SKM-1 (cell line): ENCODE measurements around the gene DIP2B.

Experiments
- DNase-seq: peaks from one replicate; lab custom pipeline; 2025; ENCODE audit not compliant: unreplicated experiment; lab: John Stamatoyannopoulos, UW

The DIP2B gene

DNA sequence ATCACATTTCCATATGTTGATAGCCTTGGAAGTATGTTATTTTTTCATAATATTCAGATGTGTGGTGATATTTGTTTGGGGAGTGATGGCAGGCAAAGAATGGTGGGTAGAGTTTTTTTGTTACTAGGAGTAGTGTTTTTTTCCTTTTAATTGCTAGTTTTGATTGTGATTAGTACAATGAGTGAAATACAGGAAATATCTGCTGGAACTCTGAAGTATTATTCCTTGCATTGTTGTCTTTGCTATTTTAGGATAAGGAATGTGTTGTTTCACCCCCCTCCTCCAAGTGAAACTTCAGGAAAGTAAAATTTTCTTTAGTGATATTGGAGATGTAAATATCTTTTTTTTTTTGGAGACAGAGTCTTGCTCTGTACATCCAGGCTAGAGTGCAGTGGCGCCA lies 105.4 kb downstream of the DIP2B start:
- no peak for DNase-seq

DNA sequence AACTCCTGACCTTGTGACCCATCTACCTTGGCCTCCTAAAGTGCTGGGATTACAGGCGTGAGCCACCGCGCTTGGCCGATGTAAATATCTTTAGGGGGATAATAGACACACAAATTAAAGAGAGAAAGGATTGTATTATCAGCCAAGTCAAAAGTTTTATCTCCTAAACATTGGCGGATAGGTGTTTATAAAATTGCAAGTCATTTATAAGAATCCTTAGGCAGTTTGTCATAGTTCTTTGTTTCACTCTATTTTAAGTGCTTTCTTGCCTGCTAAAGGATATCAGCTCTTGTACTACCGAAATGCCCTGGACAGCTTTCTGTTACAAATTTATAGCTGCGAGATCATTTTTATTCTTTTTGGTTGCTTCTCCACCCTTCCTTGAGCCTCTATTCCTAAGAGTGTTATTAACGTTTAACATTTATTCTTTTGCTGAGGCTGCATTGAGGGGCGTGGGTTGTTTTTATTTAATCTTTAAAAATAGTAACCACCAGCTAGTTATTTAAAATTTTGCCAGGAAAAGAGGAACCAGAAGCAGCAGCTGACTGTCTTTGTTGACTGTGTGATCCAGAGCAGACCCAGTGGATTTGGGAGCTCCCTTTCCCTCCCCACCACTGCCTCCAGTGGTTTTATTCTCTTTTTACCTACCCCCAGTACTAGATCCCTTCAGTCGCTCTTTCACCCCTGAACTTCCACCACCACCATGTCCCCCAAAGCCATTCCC lies 106.4 kb downstream of the DIP2B start:
- DNase-seq, result no peak

DNA sequence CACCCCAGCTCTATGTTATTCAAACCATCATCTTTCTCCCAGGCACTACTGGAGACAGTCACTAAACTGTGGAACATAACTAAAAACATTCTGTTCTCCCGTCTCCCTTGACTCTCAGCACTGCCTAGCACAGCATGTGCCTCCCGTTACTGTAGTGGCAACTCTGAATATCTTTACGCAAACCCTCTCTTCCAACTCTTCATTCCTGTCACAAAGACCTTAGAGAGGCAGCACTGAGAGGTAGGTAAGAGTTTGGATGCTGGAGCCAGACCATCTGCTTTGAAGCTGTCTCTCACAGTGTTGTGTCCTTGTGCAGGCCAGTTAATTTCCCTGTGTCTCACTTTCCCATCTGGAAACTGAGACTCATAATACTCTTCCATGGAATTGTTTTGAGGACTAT lies 108.1 kb downstream of the DIP2B start:
- DNase-seq, result no peak

DNA sequence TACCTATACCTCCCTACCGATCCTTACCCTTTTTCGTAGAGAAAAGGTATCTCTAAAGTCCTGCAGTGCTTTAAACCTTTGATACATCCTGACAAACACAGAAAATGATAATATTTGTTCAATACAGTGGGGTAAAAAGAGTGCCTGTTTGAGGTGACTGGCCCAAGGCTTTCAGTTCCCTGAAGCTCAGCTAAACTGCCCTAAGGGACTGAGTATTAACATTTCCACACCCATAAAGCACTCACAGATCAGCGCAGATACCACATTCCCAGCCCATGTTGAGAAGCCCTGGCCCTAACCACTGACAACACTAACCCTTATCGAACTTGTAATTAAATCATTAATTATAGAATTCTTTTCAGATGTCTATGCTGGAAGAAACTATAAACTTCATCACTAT lies 108.7 kb downstream of the DIP2B start:
- DNase-seq, result no peak

DNA sequence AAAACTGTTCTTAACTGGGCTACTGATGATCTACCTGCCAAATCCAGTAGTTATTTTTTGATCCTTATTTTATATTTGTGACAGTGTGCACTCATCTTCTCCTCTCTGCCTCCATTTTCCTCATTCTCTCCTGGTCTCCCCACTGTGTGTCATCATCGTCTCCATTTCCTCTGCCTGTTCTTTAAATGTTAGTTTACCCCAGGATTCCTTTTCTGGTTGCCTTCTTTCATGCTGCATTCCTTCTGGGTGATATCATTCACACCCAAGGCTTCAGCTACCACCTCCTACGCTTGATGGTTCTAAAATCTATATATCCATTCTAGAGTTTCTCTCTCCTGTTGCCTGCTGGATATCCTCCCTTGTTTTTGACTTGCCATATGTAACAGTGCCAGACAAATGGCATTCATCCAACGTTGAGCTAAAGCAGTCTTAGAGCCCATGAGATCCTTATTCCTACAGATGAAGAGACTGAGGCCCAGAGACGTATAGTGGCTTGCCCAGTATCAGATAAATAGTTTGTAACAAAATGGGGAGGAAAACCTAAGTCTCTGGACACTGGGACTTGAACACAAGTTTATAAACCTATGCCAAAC lies 109.5 kb downstream of the DIP2B start:
- DNase-seq, result no peak

DNA sequence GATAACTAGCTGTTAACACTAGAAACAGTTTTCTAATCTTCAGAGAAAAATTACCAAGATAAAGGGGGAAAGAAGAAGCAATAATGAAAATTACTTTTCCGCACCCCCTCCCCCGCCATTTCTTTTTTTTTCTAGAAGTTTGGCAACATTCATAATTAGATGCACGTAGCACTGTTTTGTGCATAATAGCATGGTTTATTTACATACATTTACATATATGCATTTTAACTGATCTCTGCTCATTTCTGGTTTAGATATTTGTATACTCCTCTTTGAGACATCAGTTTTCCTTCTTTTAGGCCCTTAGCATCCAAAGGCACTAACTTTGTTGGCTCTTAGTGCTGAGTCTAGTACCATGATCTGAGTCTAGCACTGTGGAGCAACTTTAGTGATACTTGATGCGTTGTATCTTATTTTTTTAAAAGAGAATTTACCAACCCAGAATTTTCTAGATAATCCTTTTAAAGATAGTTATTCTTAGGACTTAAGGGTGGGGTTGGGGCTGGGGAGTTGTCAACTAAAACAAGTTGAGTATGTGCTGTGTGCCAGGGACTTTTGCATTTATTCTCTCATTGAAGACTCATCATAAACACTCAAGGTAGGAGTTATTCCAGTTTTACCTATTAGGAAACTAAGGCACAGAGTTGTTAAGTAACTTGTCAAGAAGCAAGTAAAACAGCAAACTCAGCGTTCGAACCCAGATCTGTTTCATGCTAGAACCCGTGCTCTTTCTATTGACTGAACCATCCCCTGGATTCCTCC lies 110.5 kb downstream of the DIP2B start:
- no peak for DNase-seq

DNA sequence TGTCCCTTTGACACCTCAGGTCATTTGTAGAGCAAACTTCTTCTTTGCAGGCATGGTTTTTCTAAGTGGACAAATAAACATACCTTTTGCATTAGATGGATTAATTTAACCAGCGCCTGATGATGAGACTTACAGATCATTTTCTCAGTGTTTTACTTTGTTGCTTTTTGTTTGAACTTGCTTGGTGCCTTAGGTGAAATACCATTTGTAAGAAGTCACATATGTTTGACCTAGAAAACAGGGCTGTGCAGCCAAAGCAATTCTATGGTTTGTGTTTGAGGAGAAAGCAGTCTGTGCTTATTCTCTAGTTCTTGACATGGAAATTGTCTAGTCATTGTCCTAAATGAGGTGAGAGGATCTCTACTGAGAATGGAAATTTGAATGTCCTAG lies 111.1 kb downstream of the DIP2B start:
- no peak for DNase-seq

DNA sequence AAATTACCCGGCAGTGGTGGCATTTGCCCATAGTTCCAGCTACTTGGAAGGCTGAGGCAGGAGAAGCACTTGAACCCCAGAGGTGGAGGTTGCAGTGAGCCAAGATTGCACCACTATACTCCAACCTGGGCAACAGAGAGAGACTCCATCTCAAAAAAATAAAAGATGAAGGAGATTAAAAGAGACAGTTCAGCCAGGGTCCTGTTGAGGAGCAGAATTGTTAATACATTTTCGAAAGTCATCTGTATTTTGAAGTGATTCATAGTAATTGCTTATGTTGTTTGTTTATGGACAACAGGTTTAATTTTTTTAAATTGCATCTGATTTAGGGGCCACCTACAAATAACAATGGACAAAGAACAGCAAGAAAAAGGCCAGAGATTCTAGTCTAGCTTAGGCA lies 112.9 kb downstream of the DIP2B start:
- DNase-seq, result no peak

DNA sequence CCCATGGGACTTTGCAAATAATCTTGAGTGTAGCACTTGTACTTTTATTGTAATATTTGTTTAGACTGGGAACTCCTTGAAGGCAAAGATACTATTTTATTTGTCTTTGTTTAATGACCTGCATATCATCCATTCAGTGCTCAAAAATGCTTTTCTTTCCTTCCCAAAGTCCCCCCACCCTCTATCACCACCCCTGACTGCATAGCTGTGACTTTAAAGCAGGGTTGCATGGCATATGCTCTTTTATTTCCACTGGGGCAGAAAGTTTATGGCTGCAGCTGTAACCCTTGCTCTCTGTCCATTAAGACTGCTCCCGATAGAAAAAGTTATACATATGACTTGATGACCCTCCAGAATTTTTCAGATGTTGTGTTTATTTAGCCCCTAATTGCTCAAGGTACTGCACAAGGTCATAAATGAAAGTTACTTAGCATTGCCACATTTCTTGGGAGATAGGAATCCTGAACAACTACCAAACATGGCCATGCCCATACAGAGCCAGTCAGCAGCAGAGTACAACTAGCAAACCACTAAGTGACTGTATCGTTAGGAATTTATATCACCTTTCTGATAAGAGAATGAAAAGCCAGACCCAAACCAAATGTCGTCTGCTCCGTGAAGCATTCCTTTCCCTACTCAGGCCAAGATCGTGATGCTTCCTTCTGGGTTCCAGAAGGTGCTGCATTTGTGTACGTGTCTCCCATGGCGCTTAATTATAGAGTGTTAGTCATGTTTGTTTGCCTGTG lies 114.3 kb downstream of the DIP2B start:
- DNase-seq, result no peak

DNA sequence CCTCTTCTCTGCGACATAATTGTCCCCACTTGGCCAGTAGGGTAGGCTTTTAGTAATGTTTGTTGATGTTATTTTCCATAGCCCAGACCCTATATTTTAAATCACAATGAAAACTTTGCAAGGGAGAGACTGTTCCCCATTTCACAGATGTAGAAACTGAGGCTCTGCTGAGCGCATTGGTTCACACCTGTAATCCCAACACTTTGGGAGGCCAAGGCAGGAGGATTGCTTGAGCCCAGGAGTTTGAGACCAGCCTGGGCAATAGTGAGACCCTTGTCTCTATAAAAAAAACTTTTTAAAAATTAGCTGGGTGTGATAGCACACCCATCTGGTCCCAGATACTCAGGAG lies 114.8 kb downstream of the DIP2B start:
- DNase-seq, result no peak

DNA sequence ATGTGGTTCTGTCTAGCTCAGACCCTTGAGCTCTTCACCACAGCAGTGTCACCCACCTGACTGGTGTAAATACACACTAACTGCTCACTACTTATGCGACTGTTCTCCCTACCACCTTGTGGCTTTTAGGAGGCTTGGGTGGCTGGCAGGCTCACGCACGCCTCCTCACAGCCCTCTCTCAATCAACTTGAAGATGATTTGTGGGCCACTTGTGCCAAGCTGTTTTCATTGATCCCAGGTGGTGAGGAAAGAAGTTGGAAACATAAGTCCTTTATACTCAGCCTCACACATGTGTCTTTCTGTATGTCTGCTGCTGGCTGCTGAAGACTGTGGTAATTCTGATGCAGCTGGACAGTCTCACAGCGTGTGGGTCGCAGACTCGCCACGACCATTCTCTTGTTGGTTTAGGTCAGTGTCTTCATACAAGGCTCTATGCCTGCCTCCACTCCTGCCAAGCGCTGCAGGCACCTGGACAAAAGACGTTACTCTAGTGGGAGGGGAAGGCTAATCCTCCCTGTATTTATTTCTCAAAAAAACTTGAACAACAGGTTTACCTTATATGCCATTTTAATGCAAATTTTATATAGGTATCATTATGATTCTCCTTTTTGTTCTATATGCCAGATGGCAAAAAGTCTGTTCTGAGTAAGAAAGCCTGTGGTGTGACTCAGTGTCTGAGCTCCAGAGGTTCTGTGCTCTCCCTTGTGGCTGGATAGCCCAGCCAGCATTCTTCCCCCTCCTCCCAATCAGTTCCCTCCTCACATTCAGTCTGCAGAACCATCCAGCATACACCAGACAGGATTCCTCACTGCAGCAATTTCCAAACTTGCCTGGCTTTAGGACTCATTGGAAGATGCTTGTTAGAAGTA lies 115.6 kb downstream of the DIP2B start:
- DNase-seq, result no peak

DNA sequence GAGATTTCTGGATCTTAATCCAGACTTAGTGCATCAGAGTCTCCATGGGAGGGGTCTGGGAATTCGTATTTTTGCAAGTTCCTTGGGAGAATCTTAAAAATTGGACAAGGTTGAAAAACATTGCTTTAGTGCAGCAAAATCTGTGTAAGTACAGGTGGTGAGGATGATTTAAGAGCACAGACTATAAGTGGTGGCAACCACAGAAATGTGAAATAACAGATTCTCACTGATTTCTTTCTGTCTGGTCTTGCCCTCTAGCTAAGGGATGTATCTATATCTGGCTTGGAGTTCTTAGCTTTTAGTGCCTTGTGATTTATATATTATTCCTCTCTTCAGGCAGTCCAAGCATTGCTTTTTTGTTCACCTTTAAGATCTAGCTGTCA lies 116.2 kb downstream of the DIP2B start:
- DNase-seq, result no peak

DNA sequence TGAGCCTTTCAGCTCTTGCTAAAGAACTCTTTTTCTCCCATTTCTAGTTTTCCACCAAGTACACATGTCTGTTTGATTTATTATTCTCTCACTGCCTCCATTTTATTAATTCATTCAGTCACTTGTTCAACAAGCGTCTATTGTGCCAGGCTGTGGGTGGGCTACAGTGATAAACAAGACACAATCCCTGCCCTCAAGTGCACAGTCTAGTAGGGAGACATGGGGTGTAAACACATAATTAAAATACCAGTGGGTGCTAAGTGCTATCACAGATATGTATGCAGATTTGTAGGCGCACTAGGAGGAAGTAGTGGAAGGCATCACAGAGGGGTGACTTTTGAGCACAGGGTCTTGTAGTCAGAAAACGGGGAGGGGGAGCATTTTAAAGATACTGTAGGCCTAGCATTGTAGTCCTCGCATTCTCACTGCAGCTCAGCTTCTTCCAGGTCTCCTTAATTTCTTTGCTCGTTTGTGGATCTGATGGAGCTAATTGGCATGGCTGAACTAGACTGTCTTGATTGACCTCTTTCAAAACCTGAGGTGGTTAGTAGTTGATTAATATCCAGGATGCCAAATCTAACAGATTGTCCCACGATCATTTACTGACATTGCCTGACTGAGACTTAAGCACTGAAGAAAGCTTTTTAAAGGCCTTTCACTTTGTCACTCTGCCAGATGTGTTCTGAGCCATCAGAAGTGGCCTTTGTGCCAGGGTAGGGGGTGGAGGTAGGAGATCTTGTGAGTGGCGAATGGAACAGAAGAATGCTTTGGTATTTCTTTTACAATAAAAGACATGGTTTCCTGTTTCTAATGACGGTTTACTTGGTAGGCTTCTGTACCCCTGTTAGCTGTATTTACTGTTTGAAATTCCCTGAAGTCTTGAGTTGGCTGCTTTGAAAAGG lies 116.9 kb downstream of the DIP2B start:
- no peak for DNase-seq

DNA sequence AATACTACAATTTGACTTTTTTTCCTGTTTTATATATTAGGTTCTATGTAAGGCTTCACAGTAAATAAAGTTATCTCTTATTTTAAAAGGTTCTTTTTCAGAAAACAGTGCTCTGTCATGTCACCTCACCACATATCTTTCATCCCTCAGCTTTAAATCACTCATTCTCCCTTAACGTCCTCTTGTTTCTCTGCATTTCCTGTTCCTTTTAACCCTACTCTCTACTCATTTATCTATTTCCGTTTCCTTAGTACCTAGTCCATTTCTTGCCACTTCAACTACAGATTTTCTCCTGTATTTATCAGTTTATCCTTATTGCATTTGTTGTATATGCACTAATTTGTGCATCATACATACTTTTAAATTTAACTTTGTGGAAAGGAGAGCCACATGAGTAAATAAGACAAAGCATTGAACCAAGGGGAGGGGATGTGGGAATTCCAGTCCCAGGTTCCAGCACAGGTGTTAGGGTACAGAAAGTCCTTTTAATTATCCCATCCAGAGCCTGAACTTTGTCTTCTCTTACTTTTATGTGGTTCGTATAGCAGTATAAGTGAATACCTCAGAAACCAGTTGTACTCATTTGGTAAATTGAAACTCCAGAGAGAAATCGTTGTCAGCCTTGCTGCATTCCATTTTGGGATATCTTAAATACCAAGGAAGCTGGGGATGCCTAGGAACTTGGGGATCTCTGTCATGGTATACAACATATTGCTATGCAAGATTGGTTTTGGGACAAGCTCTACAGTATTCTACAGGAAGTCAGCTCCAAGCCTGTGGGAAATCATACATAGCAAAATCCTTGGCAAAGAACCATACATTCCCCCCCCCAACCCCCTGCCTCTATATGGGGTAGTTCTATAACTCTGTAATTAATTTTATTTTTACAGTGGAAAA lies 120.5 kb downstream of the DIP2B start:
- no peak for DNase-seq

DNA sequence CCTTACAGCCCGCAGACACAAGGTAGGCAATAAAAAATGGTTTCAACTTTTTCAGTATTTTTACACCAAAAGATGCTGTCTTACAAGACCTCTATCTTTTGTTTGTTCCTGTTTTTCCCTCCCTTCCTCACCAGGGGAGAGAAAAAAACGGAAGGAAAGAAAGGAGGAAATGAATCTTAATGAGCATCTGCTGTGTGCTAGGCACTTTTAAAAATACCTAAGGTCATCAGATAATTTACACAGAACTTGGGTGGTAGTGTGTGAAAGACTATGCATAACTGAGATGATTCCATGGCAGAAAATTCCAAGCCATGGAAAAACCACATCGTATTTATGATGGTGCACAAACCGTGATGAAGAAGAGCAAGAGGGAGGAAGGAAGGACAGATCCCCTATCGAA lies 121.2 kb downstream of the DIP2B start:
- DNase-seq, result peak; percentile 39

DNA sequence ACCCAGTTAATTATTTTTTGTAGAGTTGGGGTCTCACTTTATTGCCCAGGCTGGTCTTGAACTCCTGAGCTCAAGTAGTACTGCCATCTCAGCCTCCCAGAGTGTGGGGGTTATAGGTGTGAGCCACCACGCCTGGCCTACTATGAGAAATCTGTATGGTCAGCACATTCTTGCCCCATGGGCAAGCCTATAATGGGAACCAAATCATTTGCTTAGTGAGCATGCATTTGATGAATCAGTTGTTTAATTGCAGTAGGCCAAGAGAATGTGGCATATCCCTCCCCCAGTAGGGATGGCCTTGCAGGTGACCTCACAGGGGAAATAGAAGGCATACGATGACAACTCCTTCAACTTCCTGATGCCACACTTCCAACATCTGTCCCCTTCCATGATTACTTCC lies 122.7 kb downstream of the DIP2B start:
- DNase-seq, result no peak

DNA sequence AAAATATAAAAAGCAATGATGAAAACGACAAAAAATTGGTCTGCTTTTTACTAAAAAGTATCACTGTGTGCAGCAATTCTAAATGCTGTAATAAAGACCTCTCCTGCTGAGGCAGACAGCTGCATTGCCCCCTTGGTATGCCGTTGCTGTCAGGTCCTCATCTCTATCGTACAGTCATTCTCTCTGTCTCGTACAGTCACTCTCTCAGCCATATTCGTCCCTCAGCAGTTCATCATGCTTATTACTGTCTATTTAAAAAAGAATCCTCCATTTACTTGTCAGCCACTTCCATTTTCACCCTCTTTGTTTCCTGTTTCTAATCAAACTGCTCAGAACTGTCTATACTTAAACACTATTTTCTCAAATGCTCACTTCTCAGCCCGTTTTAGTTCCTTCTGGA lies 123.6 kb downstream of the DIP2B start:
- no peak for DNase-seq

DNA sequence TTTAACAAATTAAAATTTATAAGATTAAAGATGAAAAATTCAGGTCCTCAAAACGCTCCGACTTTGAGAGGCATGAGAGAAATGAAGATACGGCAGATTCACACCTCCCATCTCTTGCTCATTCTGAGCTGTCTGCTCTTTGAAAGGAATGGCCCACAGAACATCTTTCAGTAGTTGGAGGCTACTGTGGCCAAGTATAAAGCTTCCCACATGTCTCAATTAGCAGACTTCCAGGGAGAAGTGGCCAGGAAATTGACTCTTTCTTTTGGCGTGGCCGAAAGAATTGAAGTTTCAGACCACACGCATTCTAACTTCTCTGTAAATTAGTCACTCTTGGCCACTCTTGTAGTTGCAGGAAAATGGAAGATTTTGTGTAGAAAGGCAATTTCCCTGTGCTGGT lies 129.2 kb downstream of the DIP2B start:
- DNase-seq, result no peak

DNA sequence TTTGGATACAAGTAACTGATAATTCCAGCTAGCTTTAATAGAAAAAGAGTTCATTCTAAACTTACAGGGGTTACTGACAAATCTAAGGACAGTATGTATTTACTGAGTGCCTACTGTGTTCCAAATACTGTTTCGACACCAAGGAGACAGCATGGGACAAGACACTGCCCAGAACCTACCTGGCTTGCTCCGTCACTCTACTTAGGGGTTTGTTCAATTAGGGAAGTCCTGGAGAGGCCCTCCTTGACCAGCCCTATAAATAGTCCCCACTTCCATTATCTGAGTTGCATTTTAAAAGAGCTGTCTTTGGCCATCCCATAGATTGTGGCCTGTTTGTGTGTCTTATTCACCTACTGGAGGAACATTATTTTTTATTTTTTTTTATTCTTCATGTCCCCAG lies 129.6 kb downstream of the DIP2B start:
- DNase-seq, result no peak
